ENCODE data around the gene NDUFS8.

NDUFS8 gene

GRCh38 chr11:68016904-68017817, 13.3 kb upstream of the NDUFS8 start:
- DNase-seq: no peak

DNA sequence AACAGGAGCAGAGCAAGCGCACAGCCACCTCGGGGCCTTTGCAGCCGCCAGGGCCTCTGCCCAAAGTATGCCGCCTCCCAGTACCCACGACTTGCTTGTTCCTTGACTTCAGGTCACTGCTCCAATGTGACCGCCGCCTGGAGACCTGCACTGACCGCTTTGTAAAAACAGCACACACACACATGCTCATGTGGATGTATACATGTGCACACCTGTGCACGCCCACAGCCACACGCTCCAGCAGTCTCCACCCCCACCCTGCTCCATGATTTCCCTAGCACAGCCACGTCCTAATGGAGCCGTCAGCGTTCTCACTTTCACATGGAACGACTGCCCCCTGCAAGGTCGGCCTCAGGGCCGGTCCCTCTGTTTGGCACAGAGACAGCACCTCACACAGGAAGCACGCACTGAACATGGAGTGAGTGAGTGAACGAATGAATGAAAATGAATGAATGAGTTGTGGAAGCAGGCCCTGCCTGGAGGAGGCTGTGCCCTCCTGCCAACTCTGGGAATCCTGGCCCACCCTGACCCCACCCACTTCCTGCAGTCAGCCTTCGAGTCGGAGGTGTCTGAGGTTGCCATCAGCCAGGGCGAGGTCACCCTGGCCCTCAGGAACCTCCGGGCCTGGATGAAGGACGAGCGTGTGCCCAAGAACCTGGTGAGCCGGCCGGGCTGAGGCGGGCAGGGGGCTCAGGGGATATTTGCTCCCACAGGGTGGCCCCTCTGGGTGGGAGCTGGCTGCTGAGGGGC, 12.3 kb upstream of the NDUFS8 start:
- DNase-seq: no peak

DNA sequence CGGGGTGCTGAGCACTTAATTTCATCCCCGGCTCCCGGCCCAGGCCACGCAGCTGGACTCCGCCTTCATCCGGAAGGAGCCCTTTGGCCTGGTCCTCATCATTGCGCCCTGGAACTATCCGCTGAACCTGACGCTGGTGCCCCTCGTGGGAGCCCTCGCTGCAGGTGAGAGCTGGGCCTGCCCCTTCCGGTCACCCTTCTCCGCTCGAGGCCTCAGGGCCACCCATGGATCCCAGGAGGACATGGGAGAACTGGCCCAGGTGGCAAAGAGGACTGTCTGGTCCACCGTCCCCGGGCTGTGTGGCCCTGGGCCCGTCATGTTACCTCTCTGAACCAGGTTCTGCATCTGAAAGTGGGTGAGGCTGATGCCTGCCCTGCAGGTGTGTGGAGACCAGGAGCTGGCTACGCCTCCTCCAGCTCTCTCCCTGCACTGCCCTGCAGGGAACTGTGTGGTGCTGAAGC, 11.7 kb upstream of the NDUFS8 start:
- no peak for DNase-seq

DNA sequence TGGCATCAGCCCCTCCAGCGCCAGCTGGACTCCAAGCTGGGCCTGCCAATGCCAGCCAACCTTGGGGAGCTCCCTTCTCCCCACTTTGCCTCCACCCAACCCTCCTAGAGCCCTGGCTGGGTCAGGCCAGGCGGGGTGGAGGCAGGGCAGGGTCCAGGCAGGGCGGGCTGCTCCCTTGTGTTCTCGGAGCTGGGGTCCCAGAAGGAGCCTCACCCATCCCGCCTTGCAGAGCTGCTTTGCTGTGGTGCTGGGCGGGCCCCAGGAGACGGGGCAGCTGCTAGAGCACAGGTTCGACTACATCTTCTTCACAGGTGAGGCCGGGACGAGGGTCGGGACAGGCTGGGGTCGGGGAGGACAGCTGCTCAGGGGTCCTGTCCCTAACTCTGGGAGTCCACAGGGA, 11.0 kb upstream of the NDUFS8 start:
- no peak for DNase-seq

DNA sequence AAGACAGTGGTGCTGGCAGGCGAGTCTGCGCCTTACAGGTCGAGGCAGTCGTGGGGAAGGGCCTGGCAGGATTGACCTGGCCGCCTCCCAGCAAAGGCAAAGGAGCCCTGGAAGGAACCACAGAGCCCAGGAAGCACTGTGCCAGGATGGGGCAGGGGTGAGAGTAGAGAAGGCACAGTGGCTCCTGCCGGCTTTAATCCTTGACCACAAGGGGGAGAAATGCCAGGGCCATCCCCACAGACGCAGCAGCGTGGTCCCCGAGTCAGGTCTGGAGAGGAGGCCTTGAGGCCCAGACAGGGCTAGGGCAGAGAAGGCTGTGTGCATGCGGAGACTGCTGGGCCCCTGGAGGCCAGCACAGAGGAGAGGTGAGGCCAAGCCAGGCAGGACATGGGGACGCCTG, 9.9 kb upstream of the NDUFS8 start:
- DNase-seq: no peak

- DNase-seq: no peak
These were observed 9.2 kb upstream of the NDUFS8 start for GRCh38 chr11:68021167-68021787.

- DNase-seq: no peak
These were observed 8.0 kb upstream of the NDUFS8 start for GRCh38 chr11:68022531-68022930.

DNA sequence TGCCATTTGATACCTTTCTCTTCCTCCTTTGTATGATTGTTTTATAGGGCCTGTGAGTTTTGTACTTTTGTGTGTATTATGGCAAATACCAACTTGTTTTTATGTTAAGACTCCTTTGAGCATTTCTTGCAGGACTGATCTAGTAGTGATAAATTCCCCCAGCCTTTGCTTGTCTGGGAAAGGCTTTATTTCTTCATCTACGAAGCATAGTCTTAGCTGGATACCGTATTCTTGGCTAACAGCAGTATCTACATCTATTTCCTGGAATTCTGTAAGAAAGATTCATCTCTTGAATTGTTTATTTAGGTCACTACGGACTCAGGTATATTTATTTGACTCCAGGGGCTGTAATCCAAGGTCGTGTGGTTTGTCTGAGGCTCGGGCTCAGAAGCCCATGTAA, 6.0 kb upstream of the NDUFS8 start:
- no peak for DNase-seq

- DNase-seq: no peak
These were observed 5.4 kb upstream of the NDUFS8 start for GRCh38 chr11:68025047-68025446.

DNA sequence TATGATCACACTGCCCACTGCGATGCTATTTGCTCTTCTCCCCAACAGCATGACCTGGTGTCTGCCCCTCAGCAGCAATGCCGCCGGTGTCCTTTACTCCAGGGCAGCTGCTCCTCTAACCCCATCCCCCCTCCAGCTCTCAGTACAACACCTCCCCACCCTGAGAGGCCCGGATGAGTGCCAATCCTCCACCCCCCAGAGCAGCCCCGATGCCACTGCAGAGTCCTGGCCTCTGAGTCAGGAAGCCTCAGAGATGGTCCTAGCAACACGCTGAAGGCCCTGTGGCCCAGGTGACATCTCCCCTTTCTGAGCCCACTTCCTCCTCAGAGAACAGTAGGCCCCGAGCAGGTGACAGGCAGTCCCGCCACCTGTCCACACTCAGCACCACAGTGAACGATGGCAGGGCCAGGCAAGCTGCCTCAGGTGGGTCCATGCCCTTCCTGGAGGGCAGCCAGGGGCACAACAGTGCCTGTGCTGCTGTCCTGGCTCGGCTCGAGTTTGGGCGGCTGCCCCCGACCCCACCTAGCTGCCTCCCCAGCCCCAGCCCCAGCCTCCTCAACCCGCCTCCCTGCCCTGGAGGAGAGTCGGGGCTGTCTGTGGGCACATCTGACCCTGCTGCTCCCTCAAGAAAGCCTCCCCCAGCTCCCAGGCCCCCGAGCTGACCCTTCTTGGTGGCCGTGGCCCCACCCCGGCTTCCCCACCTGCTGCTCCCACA, 3.9 kb upstream of the NDUFS8 start:
- no peak for DNase-seq

DNA sequence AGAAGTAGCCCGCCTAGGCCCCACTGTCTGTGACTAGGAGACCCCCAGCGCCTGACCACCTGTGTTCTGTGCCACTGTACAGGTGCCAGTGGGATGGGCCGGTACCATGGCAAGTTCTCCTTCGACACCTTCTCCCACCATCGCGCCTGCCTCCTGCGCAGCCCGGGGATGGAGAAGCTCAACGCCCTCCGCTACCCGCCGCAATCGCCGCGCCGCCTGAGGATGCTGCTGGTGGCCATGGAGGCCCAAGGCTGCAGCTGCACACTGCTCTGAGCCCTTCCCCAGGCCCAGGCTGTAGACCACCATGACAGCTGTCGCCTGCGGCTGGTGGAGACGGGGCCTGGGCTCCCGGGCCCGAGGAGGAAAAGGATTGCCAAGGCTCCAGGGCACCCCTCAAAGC, 2.8 kb upstream of the NDUFS8 start:
- DNase-seq: no peak

DNA sequence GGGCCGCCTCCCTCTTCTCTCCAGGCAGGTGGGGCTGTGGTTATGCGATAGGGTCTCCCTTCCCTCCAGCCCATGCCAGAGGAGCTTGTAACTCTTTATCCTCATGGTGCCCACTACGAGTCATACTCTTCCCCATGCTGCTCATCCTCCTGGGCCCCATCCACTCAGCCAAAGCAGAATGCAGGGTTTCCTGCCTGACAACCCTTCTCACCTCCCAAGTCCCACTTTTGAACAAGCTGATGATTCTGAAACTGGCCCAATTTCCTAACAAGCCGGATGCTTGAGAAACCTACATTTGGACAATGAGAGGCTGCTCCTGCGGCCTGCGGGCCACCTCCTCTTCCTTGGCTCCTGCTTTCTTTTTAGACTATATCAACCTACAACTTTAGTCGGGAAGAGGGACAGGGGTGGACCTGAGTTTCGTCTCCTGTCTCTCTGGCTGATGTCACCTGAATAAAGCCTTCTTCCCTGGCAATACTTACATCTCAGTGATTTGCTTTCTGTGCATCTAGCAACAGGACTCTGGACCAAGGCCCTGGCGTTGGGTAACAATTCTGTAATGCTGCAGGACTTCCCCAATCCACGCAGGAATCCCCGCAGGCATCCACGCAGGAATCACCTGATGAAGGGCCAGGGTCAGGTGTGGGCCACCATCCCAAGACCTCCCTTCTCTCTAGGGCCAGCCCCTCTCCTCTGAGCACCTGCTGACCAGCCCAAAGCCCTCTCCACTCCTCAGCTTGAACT, 1.5 kb upstream of the NDUFS8 start:
- peak; percentile 16 to 56 for DNase-seq

DNA sequence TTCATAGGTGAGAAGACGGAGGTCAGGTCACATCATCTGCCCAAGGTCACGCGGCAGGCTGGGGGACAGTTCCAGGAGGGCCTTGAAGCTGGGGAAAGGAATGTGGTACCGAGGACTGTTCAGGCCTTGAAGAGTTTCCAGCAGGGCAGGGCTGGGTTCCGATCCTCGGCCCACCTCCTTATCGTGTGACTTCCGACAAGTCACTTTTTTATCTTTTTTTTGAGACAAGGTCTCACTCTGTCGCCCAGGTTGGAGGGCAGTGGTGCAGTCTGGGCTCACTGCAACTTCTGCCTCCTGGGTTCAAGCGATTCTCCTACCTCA, 623 bp downstream of the NDUFS8 start:
- no peak for DNase-seq

- DNase-seq: no peak
These were observed 1.5 kb downstream of the NDUFS8 start for GRCh38 chr11:68032003-68032402.

GRCh38 chr11:68032997-68033707, 2.7 kb downstream of the NDUFS8 start:
- DNase-seq: no peak

DNA sequence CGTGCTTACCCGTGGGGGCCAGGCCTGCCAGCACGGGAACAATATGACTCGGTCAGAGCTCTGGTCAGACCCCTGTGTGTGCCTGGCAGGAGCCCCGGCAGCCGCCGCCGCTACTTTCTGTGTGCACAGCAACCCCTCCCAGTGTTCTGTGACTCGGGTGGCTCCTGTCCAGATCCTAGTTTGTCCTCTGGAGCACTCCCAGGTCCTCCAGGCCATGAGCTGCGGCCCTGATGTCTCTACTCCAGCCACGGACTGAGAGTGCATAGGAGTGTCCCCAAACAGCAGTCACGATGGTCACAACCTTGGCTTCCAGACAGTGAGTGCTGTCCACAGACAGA, 3.2 kb downstream of the NDUFS8 start:
- DNase-seq: no peak

- DNase-seq: no peak
These were observed 4.9 kb downstream of the NDUFS8 start for GRCh38 chr11:68035266-68035876.

DNA sequence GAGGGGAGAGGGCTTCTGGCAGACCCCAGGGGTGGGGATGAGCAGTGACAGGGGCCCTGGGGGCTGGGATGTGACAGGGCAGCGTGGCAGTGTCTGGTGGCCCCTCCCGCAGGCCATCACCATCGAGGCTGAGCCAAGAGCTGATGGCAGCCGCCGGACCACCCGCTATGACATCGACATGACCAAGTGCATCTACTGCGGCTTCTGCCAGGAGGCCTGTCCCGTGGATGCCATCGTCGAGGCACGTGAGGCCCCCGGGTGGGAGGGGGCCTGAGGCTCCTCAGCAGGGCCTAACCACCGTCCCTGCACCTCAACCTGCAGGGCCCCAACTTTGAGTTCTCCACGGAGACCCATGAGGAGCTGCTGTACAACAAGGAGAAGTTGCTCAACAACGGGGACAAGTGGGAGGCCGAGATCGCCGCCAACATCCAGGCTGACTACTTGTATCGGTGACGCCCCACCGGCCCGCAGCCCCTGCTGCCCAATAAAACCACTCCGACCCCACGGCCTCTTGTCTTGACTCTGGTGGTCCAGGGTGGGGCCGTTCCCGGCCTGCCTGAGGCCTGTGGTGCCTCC, 5.7 kb downstream of the NDUFS8 start:
- DNase-seq: peak; percentile 66 to 83

- peak; percentile 87 to 95 for DNase-seq
These were observed 6.3 kb downstream of the NDUFS8 start for GRCh38 chr11:68036717-68037239.

GRCh38 chr11:68037411-68038225, 7.1 kb downstream of the NDUFS8 start:
- DNase-seq: no peak

Measured in inflammatory macrophage treated with lipopolysaccharide for 1 hour (primary cell).